Cardiac muscle cell (in vitro differentiated cells and primary cell): ENCODE measurements around the gene CCL13. TPM values are rescaled to one million over a fixed set of nuclear protein-coding genes. Genes with fewer than 3 reads are reported as not detected.

Experiments
- DNase-seq, 2 donors: peaks; one replicate each; pipeline versions ENCODE4 v3.0.0 to v3.0.0-alpha.2; 2010 to 2017; ENCODE audit warnings: low read depth in 1 of 2, low spot score in 1 of 2
- H3K27ac ChIP-seq: fragments of 200-600 bp; sonication (generic); 2 replicates; pipeline ENCODE4 v1.5.1; 2016
- H3K27me3 ChIP-seq: fragments of 200-600 bp; sonication (generic); 2 replicates; pipeline ENCODE4 v1.6.0; 2016; ENCODE audit warnings: control low read depth
- H3K36me3 ChIP-seq: fragments of 200-600 bp; sonication (generic); 2 replicates; pipeline ENCODE4 v1.5.1; 2016; ENCODE audit warnings: control low read depth
- H3K4me1 ChIP-seq: fragments of 200-600 bp; sonication (generic); 2 replicates; pipeline ENCODE4 v1.8.1; 2017; ENCODE audit warnings: low read depth, mild to moderate bottlenecking, mixed run types
- H3K4me3 ChIP-seq: fragments of 200-600 bp; sonication (generic); 2 replicates; pipeline ENCODE4 v1.5.1; 2016; ENCODE audit warnings: mild to moderate bottlenecking
- H3K9me3 ChIP-seq: fragments of 200-600 bp; sonication (generic); 2 replicates; pipeline ENCODE4 v1.5.1; 2017; ENCODE audit warnings: low read depth, mild to moderate bottlenecking, control low read depth
- polyA plus RNA-seq: library from polyadenylated mRNA; unstranded; fragments of >200 nt; fragmentation: Nextera tagmentation; extraction: Ambion mirVana; gene quantifications from 2 replicates; pipeline ENCODE4 v1.2.1, GENCODE V29; 2016
- total RNA-seq: library from RNA; depleted of rRNA; stranded (reverse); fragments of >200 nt; gene quantifications from 2 replicates; pipeline ENCODE4 v1.2.3, GENCODE V29; 2016
- TF ChIP-seq, protein P1 (sequence below): IDR thresholded peaks from 2 replicates; pipeline ENCODE4 v1.5.1; 2012; ENCODE audit warnings: low read depth, mild to moderate bottlenecking, low read length

Gene CCL13
- total and polyA plus RNA-seq, 2 experiments from 2014 or later = not detected

DNA sequence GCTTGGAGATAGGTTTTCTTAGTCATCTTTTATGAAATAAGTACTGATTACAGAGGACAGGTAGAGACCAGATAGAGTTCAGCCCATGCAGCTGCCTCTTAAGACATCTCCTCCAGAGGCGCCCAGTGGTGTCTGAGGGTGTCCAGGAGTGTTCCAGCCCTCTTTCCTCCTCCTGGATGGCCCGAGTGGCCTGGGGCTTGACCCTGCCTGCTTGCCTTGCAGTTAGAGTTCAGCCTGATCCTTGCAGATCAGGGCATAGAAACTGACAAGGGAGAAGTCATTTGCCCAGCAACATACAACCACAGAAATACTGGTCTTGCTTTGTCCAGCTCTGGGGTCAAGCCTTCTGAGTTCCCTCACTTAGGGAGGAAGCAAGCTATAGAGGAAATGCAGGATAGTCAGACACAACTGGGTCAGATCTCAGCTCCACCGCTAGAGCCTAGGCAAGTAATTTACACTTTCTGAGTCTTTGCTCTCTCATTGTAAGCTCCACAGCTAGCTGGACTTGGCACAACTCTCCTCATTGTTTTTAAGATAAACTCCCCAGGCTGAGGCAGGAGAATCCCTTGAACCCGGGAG, 10.3 kb downstream of the CCL13 start:
- TF ChIP-seq, protein P1, sequence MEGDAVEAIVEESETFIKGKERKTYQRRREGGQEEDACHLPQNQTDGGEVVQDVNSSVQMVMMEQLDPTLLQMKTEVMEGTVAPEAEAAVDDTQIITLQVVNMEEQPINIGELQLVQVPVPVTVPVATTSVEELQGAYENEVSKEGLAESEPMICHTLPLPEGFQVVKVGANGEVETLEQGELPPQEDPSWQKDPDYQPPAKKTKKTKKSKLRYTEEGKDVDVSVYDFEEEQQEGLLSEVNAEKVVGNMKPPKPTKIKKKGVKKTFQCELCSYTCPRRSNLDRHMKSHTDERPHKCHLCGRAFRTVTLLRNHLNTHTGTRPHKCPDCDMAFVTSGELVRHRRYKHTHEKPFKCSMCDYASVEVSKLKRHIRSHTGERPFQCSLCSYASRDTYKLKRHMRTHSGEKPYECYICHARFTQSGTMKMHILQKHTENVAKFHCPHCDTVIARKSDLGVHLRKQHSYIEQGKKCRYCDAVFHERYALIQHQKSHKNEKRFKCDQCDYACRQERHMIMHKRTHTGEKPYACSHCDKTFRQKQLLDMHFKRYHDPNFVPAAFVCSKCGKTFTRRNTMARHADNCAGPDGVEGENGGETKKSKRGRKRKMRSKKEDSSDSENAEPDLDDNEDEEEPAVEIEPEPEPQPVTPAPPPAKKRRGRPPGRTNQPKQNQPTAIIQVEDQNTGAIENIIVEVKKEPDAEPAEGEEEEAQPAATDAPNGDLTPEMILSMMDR = no peak
- DNase-seq = no peak

DNA sequence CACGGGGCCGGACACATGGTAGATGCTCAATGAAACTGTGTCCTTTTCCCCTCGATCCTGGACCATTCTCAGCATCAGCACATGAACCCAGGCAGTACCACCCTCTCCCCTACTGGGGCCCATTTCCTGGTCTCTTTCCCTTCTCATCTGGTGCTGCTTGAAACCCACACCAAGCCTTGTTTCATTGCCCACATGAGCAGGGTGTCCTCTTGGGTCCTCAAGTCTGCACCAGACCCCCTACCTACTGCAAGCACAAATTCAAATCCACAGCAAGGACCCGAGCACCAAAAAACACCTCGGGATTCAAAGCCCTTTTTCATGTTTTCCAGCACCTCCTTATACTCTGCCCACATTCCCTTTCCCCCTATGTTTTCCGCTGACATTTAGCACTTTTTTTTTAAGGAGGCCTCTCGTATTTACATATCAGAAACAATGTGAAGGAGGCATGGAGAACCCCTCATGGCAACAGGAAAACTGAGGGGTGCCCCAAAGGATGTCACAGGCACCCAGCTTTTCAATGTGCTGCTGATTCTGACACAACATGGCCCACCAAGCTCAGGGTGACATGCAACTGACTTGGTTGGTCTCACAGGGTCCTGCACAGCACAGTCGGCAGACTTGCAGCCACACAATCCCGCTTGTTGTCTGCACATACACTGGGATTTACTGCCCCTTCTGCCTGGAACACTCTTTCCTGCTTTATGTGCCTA, 11.4 kb downstream of the CCL13 start:
- DNase-seq = no peak
- Histone ChIP-seq H3K27ac (no peak overlapping the region), H3K36me3 (no peaks in the 10 kb centered on the region), H3K9me3 (no peaks in the 10 kb centered on the region), H3K4me1 (no peaks in the 10 kb centered on the region), H3K27me3 (no peaks in the 10 kb centered on the region), H3K4me3 (no peak overlapping the region)
- TF ChIP-seq, protein P1 = no peak

More for the DNA sequence above, 10.3 kb downstream of the CCL13 start:
- no peaks in the 10 kb centered on the region for H3K36me3 ChIP-seq
- H3K4me1 ChIP-seq = no peaks in the 10 kb centered on the region
- H3K27me3 ChIP-seq = no peaks in the 10 kb centered on the region
- H3K9me3 ChIP-seq = no peaks in the 10 kb centered on the region
- no peak overlapping the region for H3K4me3 ChIP-seq
- no peak overlapping the region for H3K27ac ChIP-seq

DNA sequence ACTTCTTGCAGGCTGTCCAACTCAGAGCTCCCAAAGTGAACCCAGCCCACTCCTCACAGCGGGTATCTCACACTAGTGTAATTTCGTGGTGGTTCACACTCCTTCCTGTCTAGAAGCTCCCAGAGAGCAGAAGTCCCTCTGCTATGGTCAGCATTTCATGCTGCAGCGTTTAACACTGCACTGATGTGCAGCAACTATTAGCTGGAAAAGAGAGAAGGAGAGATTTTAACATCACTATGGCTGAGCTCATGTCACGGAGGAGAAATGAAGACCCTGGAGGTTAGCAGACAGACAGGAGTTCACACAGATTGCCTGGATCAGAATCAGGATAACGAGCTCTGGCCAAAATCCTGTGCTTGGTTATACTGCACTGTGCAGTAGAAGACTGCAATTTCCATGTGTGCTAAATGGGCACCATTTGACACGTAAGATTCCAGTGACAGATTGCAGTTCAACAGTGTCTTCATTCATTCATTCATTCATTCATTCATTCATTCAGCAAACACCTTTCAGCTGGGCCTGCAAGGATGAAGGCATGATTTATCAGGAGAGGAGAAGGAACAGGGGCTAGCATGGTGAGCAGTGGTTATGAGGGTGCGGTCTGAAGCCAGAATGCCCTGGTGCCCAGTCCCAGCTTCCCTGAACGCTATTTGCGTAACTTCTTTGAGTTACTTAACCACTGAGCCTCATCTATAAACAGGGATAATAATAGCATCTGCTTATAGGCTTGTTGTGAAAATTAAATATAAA, 12.1 kb downstream of the CCL13 start:
- DNase-seq = no peak
- Histone ChIP-seq H3K4me1 (no peaks in the 10 kb centered on the region), H3K27me3 (no peaks in the 10 kb centered on the region), H3K36me3 (no peaks in the 10 kb centered on the region), H3K4me3 (no peak overlapping the region), H3K9me3 (no peaks in the 10 kb centered on the region), H3K27ac (no peak overlapping the region)
- TF ChIP-seq, protein P1 = no peak

DNA sequence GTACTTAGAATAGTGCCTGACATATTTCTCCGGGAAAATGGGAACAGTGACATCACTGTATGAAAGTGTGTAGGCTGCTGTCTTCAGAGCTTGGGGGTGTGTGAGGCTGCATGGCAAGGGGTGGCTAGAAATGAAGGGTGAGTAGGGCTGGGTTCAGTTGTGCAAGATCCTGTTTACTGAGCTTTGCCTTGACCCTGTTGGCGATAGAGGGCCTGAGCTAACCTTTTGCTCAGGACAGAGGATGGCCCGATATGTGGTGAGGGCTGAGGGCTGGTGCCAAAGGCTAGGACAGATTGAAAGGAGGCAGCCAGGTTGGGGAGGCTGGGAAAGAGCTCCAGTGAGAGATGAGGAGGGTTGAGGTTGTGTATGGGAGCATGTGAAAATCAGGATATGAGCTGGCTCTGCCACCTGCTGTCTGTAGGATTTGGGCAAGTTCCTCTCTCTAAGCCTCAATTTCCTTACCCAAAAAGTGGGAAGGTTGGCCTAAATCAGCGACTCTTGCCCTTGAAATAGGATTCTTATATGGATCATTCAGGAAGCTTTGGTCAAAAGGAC, 12.7 kb downstream of the CCL13 start:
- TF ChIP-seq, protein P1 = no peak
- no peak for DNase-seq
- Histone ChIP-seq H3K4me1 (no peaks in the 10 kb centered on the region), H3K27me3 (no peaks in the 10 kb centered on the region), H3K27ac (no peak overlapping the region), H3K4me3 (no peak overlapping the region), H3K9me3 (no peaks in the 10 kb centered on the region), H3K36me3 (no peaks in the 10 kb centered on the region)

DNA sequence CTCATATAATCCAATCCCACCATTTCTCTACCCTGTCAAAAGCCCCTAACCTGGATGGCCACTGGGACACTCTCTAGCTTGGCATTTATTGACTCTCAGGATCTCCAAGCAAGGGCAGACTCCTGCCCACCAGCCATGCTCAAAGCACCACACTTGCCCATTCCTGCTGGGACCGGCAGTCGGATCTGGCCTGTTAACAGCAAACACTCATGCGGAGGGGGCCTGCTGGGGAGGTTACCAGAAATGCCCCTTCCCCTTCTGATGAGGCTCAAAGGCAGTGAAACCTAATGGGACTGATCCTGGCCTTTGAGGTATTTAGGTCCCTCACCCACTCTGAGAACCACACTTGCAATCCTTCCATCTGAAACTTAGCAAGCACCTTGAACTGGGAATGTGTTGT, 13.3 kb downstream of the CCL13 start:
- TF ChIP-seq, protein P1 = no peak
- DNase-seq = no peak

More for the DNA sequence above, 13.3 kb downstream of the CCL13 start:
- Histone ChIP-seq H3K27me3 (no peaks in the 10 kb centered on the region), H3K4me1 (no peaks in the 10 kb centered on the region), H3K9me3 (no peaks in the 10 kb centered on the region), H3K36me3 (no peaks in the 10 kb centered on the region), H3K27ac (no peak overlapping the region), H3K4me3 (no peak overlapping the region)
